ENCODE measurements around the gene POU6F1. TPM values are rescaled to one million over a fixed set of nuclear protein-coding genes. Genes with fewer than 3 reads are reported as not detected.
"Not testable (repeated sequence)": the region's sequence is repeated elsewhere in the genome, so short reads cannot be mapped to it uniquely, and the experiment has no call there.

Gene POU6F1
- polyA plus RNA-seq, 3 donors, result 0.65 to 5.2 TPM; not detected in 1

DNA sequence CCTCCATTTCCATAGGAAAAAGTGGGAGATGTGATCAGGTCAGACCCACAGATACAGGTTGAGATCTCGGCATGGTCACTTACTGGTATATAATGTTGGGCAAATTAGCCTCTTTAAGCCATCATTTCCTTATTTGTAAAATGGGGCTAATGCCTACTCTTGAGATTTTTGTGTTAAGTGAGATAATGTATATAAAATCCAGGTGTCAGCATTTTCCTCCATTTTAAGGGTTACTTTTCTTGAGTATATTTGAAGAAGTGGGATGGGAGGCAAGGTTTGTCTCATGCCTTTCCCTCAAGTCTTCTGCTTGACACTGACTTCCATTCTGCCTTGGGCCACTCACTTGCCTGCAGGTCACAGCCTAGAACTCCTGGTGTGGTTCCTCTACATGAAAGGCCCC is 10.1 kb upstream of the POU6F1 start:
- Histone ChIP-seq H3K9me3 (replicated peaks in 1 of 2; ENCODE audit: control insufficient read depth in 1 of 2, insufficient read depth in 1 of 2, low read length in 2 of 2) (no peaks in the 10 kb centered on the region), H3K9ac (ENCODE audit: insufficient read depth, low read length, poor library complexity, severe bottlenecking) (no peak overlapping the region), H3K4me2 (replicated peaks; ENCODE audit: extremely low read depth, low read length, poor library complexity, severe bottlenecking) (no peak overlapping the region), H3K36me3 (replicated peaks in 1 of 2; ENCODE audit: control insufficient read depth in 1 of 2, insufficient read depth in 2 of 2, low read length in 2 of 2) (no peaks in the 10 kb centered on the region), H4K20me1 (ENCODE audit: insufficient read depth, low read length) (no peaks in the 10 kb centered on the region), H3K4me3 (replicated peaks in 1 of 3; ENCODE audit: low read depth in 2 of 3, low read length in 3 of 3) (no peak overlapping the region), H3K4me1 (ENCODE audit: control insufficient read depth in 1 of 2, insufficient read depth in 2 of 2, low read length in 2 of 2) (no peaks in the 10 kb centered on the region), H3K27me3 (ENCODE audit: control insufficient read depth in 2 of 2, insufficient read depth in 2 of 2, low read length in 2 of 2) (no peaks in the 10 kb centered on the region), H3K79me2 (ENCODE audit: insufficient read depth, low read length) (no peaks in the 10 kb centered on the region), H2AFZ (ENCODE audit: insufficient read depth, low read depth, low read length, poor library complexity, severe bottlenecking) (no peak overlapping the region), H3K27ac (ENCODE audit: low read depth in 1 of 2, low read length in 2 of 2) (no peak overlapping the region)
- TF ChIP-seq, protein P1, sequence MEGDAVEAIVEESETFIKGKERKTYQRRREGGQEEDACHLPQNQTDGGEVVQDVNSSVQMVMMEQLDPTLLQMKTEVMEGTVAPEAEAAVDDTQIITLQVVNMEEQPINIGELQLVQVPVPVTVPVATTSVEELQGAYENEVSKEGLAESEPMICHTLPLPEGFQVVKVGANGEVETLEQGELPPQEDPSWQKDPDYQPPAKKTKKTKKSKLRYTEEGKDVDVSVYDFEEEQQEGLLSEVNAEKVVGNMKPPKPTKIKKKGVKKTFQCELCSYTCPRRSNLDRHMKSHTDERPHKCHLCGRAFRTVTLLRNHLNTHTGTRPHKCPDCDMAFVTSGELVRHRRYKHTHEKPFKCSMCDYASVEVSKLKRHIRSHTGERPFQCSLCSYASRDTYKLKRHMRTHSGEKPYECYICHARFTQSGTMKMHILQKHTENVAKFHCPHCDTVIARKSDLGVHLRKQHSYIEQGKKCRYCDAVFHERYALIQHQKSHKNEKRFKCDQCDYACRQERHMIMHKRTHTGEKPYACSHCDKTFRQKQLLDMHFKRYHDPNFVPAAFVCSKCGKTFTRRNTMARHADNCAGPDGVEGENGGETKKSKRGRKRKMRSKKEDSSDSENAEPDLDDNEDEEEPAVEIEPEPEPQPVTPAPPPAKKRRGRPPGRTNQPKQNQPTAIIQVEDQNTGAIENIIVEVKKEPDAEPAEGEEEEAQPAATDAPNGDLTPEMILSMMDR (IDR thresholded peaks at IDR 0.05), result no peak
- no peak for DNase-seq
- H3K9me3 Mint-ChIP-seq, result peaks cover 1 to 4% (median 3%) of the 10 kb centered on the region in 7 donors
- peak overlapping the region in 1 of 7 donors; percentile 38 for H3K27ac Mint-ChIP-seq
- intact Hi-C loops (cut with micrococcal nuclease), result no loop called here
- H3K4me1 Mint-ChIP-seq, result no peaks in the 10 kb centered on the region
- no peaks in the 10 kb centered on the region for H3K36me3 Mint-ChIP-seq
- WGBS (ENCODE audit: insufficient coverage), result no CpG with 5 or more reads among the region's 1 CpG
- H3K4me3 Mint-ChIP-seq, result no peak overlapping the region
- H3K27me3 Mint-ChIP-seq (ENCODE audit: low read depth in 3 of 3), result peaks cover 0 to 3% (median 1%) of the 10 kb centered on the region in 3 donors

DNA sequence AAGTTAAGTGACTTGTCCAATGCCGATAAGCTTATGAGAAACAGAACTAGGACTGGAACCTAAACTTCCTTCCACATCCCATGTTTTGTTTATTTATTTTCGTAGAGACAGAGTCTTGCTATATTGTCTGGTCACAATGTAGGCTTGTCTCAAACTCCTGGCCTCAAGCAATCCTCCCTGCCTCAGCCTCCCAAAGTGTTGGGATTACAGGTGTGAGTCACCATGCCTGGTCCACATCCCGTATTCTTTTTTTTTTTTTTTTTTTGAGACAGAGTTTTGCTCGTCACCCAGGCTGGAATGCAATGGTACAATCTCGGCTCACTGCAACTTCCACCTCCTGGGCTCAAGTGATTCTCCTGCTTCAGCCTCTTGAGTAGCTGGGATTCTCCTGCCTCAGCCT is 9.2 kb upstream of the POU6F1 start:
- H3K4me1 ChIP-seq (ENCODE audit: control insufficient read depth in 1 of 2, insufficient read depth in 2 of 2, low read length in 2 of 2); H3K27ac Mint-ChIP-seq; H3K36me3 Mint-ChIP-seq; H3K27me3 Mint-ChIP-seq (ENCODE audit: low read depth in 3 of 3); DNase-seq; H2AFZ ChIP-seq (ENCODE audit: insufficient read depth, low read depth, low read length, poor library complexity, severe bottlenecking); H3K27me3 ChIP-seq (ENCODE audit: control insufficient read depth in 2 of 2, insufficient read depth in 2 of 2, low read length in 2 of 2); H3K4me3 Mint-ChIP-seq; H3K27ac ChIP-seq (ENCODE audit: low read depth in 1 of 2, low read length in 2 of 2); H3K4me2 ChIP-seq (replicated peaks; ENCODE audit: extremely low read depth, low read length, poor library complexity, severe bottlenecking); H3K79me2 ChIP-seq (ENCODE audit: insufficient read depth, low read length); H3K36me3 ChIP-seq (replicated peaks in 1 of 2; ENCODE audit: control insufficient read depth in 1 of 2, insufficient read depth in 2 of 2, low read length in 2 of 2); H3K9me3 Mint-ChIP-seq; H4K20me1 ChIP-seq (ENCODE audit: insufficient read depth, low read length); H3K9ac ChIP-seq (ENCODE audit: insufficient read depth, low read length, poor library complexity, severe bottlenecking); H3K4me1 Mint-ChIP-seq; intact Hi-C loops (cut with micrococcal nuclease); H3K9me3 ChIP-seq (replicated peaks in 1 of 2; ENCODE audit: control insufficient read depth in 1 of 2, insufficient read depth in 1 of 2, low read length in 2 of 2); H3K4me3 ChIP-seq (replicated peaks in 1 of 3; ENCODE audit: low read depth in 2 of 3, low read length in 3 of 3): not testable (repeated sequence)
- 80% methylated on average over 1 of the region's 5 CpGs for WGBS (ENCODE audit: insufficient coverage)

All from CD14-positive monocyte (primary cell).